ENCODE data around the gene RANBP3. TPM values are rescaled to one million over a fixed set of nuclear protein-coding genes. Genes with fewer than 3 reads are reported as not detected.

The RANBP3 gene
- polyA plus RNA-seq, 3 donors, result 54.4 to 66.9 (median 63.4) TPM

GRCh38 chr19:5910638-5910907, 67.4 kb downstream of the RANBP3 start:
- no peak for DNase-seq (ENCODE audit: low read depth in 3 of 3, low spot score in 2 of 3)

- no peak for DNase-seq (ENCODE audit: low read depth in 3 of 3, low spot score in 2 of 3)
Observed at GRCh38 chr19:5908773-5909442, 69.0 kb downstream of the RANBP3 start.

DNA sequence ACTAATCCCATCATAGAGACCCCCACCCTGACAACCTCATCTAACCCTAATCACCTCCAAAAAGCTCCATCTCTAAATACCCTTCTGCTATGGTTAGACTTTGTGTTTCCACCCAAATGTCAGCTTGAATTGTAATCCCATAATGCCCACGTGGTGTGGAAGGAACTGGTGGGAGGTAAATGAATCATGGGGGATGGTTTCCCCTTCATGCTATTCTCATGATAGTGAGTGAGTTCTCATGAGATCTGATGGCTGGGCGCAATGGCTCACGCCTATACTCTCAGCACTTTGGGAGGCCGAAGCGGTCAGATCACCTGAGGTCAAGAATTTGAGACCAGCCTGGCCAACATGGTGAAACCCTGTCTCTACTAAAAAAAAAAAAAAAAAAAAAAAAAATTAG, 70.7 kb downstream of the RANBP3 start:
- DNase-seq (ENCODE audit: low read depth in 3 of 3, low spot score in 2 of 3), result no peak

GRCh38 chr19:5905114-5905778, 72.7 kb downstream of the RANBP3 start:
- no peak for DNase-seq (ENCODE audit: low read depth in 3 of 3, low spot score in 2 of 3)

DNA sequence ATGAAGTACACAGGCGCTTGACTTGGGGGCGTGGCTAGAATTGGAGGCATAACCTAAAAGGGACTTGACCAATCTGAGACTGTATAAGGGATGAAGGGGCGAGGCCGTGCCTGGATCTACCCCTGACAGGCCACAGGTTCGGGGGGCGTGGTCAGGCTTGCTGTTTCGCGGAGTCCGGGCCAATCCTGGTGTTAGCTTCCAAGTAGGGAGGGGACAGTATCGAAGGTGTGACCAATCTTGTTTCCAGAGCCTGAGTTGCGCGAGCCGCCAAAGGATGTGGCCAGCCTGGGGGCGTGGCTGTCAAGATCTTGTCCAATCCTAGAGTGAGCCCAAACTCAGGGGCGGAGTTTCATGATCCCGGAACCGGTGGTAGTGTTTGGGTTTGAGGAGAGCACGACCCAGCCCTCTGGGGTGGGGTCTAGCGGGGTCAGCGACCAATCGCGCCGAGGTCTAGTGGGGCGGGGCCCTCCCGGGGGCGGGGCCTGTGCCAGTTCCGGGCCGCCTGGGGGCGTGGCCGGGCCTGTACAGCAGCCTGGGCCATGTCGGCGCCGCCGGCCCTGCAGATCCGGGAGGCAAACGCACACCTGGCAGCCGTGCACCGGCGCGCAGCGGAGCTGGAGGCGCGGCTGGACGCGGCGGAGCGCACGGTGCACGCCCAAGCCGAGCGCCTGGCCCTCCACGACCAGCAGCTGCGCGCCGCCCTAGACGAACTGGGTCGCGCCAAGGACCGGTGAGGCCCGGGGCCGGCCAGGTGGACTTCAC, 73.4 kb downstream of the RANBP3 start, which contains the start of gene VMAC:
VMAC (plus strand) TSS at position 521 of the 762 bp plus-strand sequence; CDS start at position 540, 19 bp downstream.
- DNase-seq (ENCODE audit: low read depth in 3 of 3, low spot score in 2 of 3), result peak in 2 of 3 donors; percentile 99

DNA sequence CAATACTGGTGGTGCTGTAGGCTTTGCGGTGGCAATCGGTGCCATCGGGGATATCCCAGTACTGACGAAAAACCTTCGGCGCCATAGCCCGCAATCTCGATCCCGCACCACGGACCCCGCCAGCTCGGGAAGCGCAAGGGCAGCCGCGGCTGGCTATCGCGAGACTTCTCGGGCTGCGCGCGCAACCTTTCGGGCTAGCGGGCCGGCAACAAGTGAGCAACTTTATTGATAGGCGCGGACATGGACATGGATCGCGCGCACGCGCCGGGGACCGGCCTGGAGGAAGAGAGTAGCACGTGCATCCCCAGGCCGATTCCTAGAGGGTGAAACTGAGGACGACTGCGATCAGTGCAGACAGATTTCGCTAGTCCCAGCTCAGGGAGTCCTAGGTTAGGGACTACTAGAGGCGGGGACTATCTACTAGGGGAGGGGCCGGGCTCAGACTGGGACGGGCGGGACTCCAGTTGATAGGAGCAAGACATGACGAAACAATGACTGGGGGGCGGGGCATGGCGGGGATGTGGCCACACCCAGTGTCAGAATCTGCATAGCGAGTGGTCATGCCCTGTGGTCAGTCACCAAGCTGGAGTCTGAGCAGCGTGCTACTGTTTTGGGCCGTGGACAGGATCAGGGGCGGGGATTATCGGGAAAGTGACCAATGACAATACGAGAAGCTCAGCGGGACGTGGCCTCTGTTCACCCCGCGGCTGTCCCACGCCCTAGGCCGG, 74.2 kb downstream of the RANBP3 start, which contains the start of gene NDUFA11:
NDUFA11 (minus strand) TSS at position 167 of the 728 bp plus-strand sequence; CDS start at position 85, 82 bp downstream.
- DNase-seq (ENCODE audit: low read depth in 3 of 3, low spot score in 2 of 3), result peak; percentile 94 to 97 (median 97)

- DNase-seq (ENCODE audit: low read depth in 3 of 3, low spot score in 2 of 3), result no peak
Observed at GRCh38 chr19:5903056-5903623, 74.8 kb downstream of the RANBP3 start.

- DNase-seq (ENCODE audit: low read depth in 3 of 3, low spot score in 2 of 3), result no peak
Observed at GRCh38 chr19:5900976-5901375, 77.0 kb downstream of the RANBP3 start.

GRCh38 chr19:5899728-5900526, 78.0 kb downstream of the RANBP3 start:
- DNase-seq (ENCODE audit: low read depth in 3 of 3, low spot score in 2 of 3), result no peak

DNA sequence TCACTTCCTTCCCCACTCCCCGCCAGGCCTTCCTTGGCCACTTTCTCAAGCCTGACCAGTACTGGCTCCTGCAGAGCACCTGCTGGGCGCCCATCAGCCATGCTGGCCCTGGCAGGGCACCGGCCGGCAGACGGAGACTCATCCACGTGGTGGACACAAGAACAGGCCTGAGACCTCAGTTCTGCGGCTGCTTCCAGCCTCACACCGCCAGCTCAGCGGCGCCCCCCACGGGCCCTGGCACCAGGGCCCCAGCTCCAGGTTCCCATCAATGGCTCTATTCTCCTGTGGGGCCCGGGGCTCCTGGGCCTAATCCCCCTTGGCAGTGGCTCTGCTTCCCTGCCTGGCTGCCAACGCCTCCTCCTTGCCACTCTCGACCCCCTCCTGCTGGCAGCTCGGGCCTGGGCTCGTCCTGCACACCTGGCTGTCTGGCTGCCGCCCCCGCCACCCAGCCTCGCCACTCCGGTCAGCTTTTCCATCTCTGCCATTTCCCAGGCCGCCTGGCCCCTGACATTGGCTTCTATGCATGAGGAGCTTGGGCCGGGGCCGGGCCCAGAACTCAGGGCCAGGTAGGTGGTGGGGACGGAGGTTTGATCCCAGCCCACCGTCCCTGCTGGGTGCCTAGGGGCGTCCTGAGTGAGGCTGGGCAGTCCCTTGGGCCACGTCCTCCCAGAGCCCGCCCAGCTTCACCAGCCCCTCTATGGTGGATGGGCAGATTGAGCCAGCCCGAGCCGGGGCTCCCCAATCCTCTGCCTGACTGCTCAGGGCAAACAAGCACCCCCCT, 80.6 kb downstream of the RANBP3 start:
- DNase-seq (ENCODE audit: low read depth in 3 of 3, low spot score in 2 of 3), result no peak

DNA sequence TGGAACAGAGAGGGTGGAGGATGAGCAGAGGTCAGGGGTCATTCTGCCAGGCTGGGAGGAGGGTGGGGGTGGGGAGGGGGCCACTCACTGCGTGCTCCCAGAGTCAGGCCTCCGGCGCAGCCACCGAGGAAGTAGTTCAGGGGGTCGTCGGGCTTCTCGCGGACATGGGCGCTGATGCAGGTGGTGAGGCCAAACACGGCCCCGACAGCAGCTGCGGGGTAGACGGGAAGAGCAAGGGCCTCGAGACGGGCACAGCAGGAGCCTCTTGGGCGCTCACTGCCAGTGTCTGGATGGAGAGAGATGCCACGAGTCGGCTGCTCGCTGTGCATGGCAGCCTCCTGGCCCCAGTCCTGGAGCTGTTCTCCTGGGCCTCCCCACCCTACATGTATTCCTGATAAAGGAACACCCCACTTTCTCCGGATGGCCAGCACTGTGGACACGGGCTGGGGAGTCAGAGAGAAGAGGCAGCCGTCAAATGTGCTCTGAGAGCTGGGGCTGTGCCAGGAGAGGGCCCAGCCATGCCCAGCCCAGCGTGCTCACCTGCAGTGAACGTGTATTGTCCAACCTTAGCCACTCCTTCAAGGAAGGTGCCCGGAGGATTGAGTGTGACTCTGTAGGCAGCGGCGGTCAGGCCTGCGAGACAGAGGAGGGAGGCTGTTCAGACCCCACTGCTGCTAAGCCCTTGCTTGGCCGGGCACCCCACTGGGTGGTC, 81.4 kb downstream of the RANBP3 start:
- no peak for DNase-seq (ENCODE audit: low read depth in 3 of 3, low spot score in 2 of 3)

DNA sequence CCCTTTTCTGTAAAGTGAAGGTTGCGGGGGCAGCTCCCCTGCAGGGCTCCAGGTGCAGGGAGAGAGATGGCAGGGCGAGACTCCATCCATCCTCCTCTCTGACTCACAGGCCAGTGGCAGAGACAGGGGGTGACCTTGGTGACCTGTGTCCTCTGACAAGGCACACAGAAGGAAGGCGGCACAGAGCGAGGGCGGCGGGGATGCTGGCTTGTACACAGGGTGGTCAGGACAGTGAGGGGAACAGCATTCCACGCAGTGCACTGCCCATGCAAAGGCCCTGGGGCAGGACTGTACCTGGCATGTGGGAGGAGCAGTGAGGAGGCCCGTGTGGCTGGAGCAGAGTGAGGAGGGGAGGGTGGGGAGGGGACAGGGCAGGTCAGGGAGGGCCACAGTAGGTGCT, 82.0 kb downstream of the RANBP3 start:
- DNase-seq (ENCODE audit: low read depth in 3 of 3, low spot score in 2 of 3), result no peak

DNA sequence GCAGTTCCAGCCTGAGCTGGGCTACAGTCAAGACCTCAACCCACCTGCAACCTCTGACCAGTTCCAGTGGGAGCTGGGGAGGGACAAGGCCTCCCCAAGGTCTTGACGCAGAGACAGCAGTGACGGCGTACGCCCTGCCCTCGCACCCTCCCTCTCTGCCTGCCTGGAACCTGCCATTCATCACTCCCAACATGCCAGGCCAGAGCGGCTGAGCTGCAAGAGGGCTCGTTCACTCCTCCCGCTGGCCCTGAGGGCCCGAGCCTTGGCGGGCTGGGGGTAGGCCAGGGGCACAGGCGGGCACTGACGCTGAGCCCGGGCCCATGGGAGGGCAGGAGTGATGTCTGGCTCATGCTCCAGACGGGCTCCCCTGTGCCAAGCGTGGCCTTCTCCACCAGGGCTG, 82.5 kb downstream of the RANBP3 start:
- DNase-seq (ENCODE audit: low read depth in 3 of 3, low spot score in 2 of 3), result no peak

DNA sequence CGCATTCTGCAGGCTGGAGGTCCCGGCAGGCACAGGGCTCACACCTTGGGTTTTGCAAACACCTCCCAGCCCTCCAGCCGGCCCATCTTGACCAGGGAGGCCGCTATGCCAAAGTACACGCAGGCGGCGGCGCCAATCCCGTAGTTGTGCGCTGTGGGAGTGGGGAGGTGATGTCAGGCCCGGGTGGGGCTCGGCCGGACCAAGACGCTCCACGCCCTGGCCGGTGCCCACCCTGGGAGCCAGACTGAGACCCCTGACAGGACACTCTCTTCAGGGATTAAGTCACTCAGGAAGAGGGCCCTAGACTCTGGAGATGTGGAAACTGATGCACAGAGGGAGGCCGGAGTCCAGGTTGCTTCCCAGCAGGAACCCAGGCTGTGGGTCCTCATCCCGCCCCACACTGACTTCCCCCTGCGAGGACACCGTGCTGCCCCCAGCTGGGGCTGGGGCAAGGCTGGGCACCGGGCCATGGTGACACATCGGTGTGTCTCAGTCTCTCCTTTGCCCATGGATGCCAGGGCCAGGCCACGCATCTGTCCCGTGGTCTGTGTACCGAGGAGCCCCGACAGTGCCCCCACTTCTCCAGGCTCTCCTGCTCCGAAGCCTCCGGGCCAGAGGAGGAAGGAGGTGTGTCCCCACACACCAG, 83.1 kb downstream of the RANBP3 start:
- DNase-seq (ENCODE audit: low read depth in 3 of 3, low spot score in 2 of 3), result no peak

GRCh38 chr19:5893907-5894703, 83.8 kb downstream of the RANBP3 start:
- no peak for DNase-seq (ENCODE audit: low read depth in 3 of 3, low spot score in 2 of 3)

GRCh38 chr19:5893296-5893903, 84.5 kb downstream of the RANBP3 start:
- DNase-seq (ENCODE audit: low read depth in 3 of 3, low spot score in 2 of 3), result no peak

DNA sequence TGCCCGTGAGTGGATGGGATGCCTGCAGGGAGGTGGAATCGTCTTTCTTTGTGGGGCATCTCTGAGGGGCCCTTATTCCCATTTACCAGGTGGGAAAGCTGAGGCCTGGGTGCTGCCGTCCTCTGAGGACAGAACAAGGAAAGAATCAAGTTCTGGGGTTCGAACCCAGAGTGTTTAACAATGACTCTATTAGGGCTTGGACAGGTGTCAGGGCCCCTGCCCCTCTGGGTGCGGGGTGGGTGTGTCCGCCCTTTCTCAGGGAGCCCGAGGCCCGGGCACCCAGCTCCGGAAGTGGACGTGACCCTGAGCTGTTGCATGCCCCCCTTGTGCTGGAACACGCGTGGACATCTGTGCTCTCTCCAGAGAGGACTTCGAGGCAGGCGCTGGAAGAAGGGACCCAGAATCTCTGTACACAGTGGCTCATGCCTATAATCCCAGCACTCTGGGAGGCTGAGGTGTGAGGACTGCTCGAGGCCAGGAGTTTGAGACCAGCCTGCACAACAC, 85.1 kb downstream of the RANBP3 start:
- DNase-seq (ENCODE audit: low read depth in 3 of 3, low spot score in 2 of 3), result no peak

All from right renal cortex interstitium (tissue), 3 donors.